Neuronal stem cell (in vitro differentiated cells): ENCODE measurements around the gene FOXJ3.

Source experiments
- DNase-seq: peaks from one replicate; pipeline ENCODE4 v3.0.0-alpha.2; 2013; ENCODE audit warnings: low spot score
- H2AFZ ChIP-seq: one replicate; pipeline ENCODE4 v1.6.1; 2013; ENCODE audit warnings: mild to moderate bottlenecking, low read length, inconsistent platforms
- H2AK5ac ChIP-seq: 2 replicates; pipeline ENCODE4 v1.6.1; 2013; ENCODE audit warnings: low read depth, mild to moderate bottlenecking, inconsistent platforms, low read length, moderate library complexity, mixed read lengths
- H2BK120ac ChIP-seq: 2 replicates; pipeline ENCODE4 v1.6.1; 2013; ENCODE audit warnings: low read depth, mild to moderate bottlenecking, inconsistent platforms, low read length, moderate library complexity, mixed read lengths
- H2BK12ac ChIP-seq: one replicate; pipeline ENCODE4 v1.6.1; 2013; ENCODE audit warnings: low read length, inconsistent platforms
- H2BK15ac ChIP-seq: 2 replicates; pipeline ENCODE4 v1.6.1; 2013; ENCODE audit warnings: mild to moderate bottlenecking, low read length, inconsistent platforms, mixed read lengths
- H2BK5ac ChIP-seq: one replicate; pipeline ENCODE4 v1.6.1; 2013; ENCODE audit warnings: inconsistent platforms, mild to moderate bottlenecking, low read length, moderate library complexity
- H3K14ac ChIP-seq: one replicate; pipeline ENCODE4 v1.6.1; 2013; ENCODE audit warnings: low read length, inconsistent platforms
- H3K18ac ChIP-seq: 2 replicates; pipeline ENCODE4 v1.6.1; 2013; ENCODE audit warnings: low read length, inconsistent platforms
- H3K23ac ChIP-seq: 2 replicates; pipeline ENCODE4 v1.6.1; 2013; ENCODE audit warnings: low read depth, mild to moderate bottlenecking, mixed read lengths, low read length, inconsistent platforms; ENCODE audit not compliant: poor library complexity
- H3K27ac ChIP-seq: replicated peaks from 3 replicates; pipeline ENCODE4 v1.5.1; 2013; ENCODE audit warnings: low read length, inconsistent platforms
- H3K27me3 ChIP-seq, 3 experiments: 2 replicates each; pipeline ENCODE4 v1.6.1; 2013; ENCODE audit warnings: low read length in 3 of 3, mild to moderate bottlenecking in 2 of 3, inconsistent platforms in 1 of 3, low read depth in 1 of 3, mixed read lengths in 1 of 3, moderate library complexity in 1 of 3; ENCODE audit not compliant: control insufficient read depth in 3 of 3, insufficient read depth in 3 of 3
- H3K36me3 ChIP-seq, 2 donors: replicated peaks in 1 of 2; 2 replicates each; pipeline ENCODE4 v1.6.1; 2013; ENCODE audit warnings: low read length in 2 of 2; ENCODE audit not compliant: control insufficient read depth in 2 of 2, insufficient read depth in 2 of 2
- H3K4ac ChIP-seq: 2 replicates; pipeline ENCODE4 v1.6.1; 2013; ENCODE audit warnings: inconsistent platforms, mild to moderate bottlenecking, low read length, moderate library complexity
- H3K4me1 ChIP-seq, 2 donors: 1 replicate in 1 of 2; 2 replicates in 1 of 2; pipeline ENCODE4 v1.6.1; 2013; ENCODE audit warnings: low read length in 2 of 2, low read depth in 1 of 2; ENCODE audit not compliant: control insufficient read depth in 2 of 2, insufficient read depth in 1 of 2
- H3K4me2 ChIP-seq: one replicate; pipeline ENCODE4 v1.6.1; 2013; ENCODE audit warnings: mild to moderate bottlenecking, low read length, inconsistent platforms; ENCODE audit not compliant: insufficient read depth, poor library complexity, severe bottlenecking
- H3K4me3 ChIP-seq, 2 donors: 2 replicates each; pipeline ENCODE4 v1.5.1; 2013; ENCODE audit warnings: low read length in 2 of 2, mild to moderate bottlenecking in 2 of 2, inconsistent platforms in 1 of 2, moderate library complexity in 1 of 2
- H3K79me1 ChIP-seq: one replicate; pipeline ENCODE4 v1.6.1; 2013; ENCODE audit warnings: low read depth, mild to moderate bottlenecking, inconsistent platforms, low read length, moderate library complexity
- H3K9ac ChIP-seq: one replicate; pipeline ENCODE4 v1.6.1; 2013; ENCODE audit warnings: mild to moderate bottlenecking, low read depth, low read length, inconsistent platforms; ENCODE audit not compliant: poor library complexity
- H3K9me3 ChIP-seq, 2 donors: replicated peaks in 1 of 2; 2 replicates each; pipeline versions ENCODE3 to v1.6.1; 2013; ENCODE audit warnings: low read length in 2 of 2, mild to moderate bottlenecking in 2 of 2, inconsistent platforms in 1 of 2, low read depth in 1 of 2, mixed read lengths in 1 of 2, moderate library complexity in 1 of 2; ENCODE audit not compliant: control insufficient read depth in 2 of 2, insufficient read depth in 1 of 2
- H4K8ac ChIP-seq: one replicate; pipeline ENCODE4 v1.6.1; 2013; ENCODE audit warnings: low read depth, mild to moderate bottlenecking, inconsistent platforms, low read length, moderate library complexity
- H4K91ac ChIP-seq: one replicate; pipeline ENCODE4 v1.6.1; 2013; ENCODE audit warnings: low read length, low read depth, mild to moderate bottlenecking, inconsistent platforms; ENCODE audit not compliant: poor library complexity
- WGBS, 2 donors: extraction: QIAGEN DNeasy Blood & Tissue Kit; methylation state at CpG; one replicate each; pipeline ENCODE4 v1.1.7; 2013; ENCODE audit warnings: missing lambda C conversion rate in 2 of 2, mixed read lengths in 1 of 2; ENCODE audit not compliant: insufficient read length in 2 of 2, insufficient replicate concordance in 1 of 2; ENCODE audit errors: extremely low coverage in 2 of 2; 5-methylcytosine and 5-hydroxymethylcytosine counted together

FOXJ3 gene

GRCh38 chr1:42330215-42330614, 4.8 kb downstream of the FOXJ3 start:
- no CpG with 5 or more reads among the region's 10 CpGs for WGBS, 2 donors
- no peaks in the 10 kb centered on the region for H3K9me3 ChIP-seq
- no peak overlapping the region for H4K91ac ChIP-seq
- H2BK5ac ChIP-seq, result no peak overlapping the region
- no peaks in the 10 kb centered on the region for H3K27me3 ChIP-seq
- H2AK5ac ChIP-seq, result no peak overlapping the region
- no peak overlapping the region for H2BK15ac ChIP-seq
- H3K4me3 ChIP-seq, result no peak overlapping the region
- no peak overlapping the region for H3K4ac ChIP-seq
- H3K23ac ChIP-seq, result no peak overlapping the region
- no peak overlapping the region for H3K4me2 ChIP-seq
- H2BK120ac ChIP-seq, result no peak overlapping the region
- no peak overlapping the region for H3K18ac ChIP-seq
- no peak overlapping the region for H4K8ac ChIP-seq
- no peak overlapping the region for H3K27ac ChIP-seq
- no peak overlapping the region for H2AFZ ChIP-seq
- H3K9ac ChIP-seq, result no peak overlapping the region
- DNase-seq, result no peak
- H2BK12ac ChIP-seq, result no peak overlapping the region
- no peak overlapping the region for H3K14ac ChIP-seq
- H3K79me1 ChIP-seq, result no peaks in the 10 kb centered on the region
- H3K36me3 ChIP-seq, result no peaks in the 10 kb centered on the region
- H3K4me1 ChIP-seq, result no peaks in the 10 kb centered on the region

- Histone ChIP-seq H4K91ac (no peak overlapping the region), H3K27me3 (no peaks in the 10 kb centered on the region), H3K9ac (no peak overlapping the region), H3K4ac (no peak overlapping the region), H2BK15ac (no peak overlapping the region), H4K8ac (no peak overlapping the region), H2BK12ac (no peak overlapping the region), H3K4me3 (no peak overlapping the region), H3K36me3 (no peaks in the 10 kb centered on the region), H3K18ac (no peak overlapping the region), H3K9me3 (no peaks in the 10 kb centered on the region), H2BK120ac (no peak overlapping the region), H2BK5ac (no peak overlapping the region), H2AK5ac (no peak overlapping the region), H2AFZ (no peak overlapping the region), H3K4me1 (no peaks in the 10 kb centered on the region), H3K79me1 (peaks cover 3% of the 10 kb centered on the region), H3K14ac (no peak overlapping the region), H3K4me2 (no peak overlapping the region), H3K23ac (no peak overlapping the region), H3K27ac (no peak overlapping the region)
- WGBS, 2 donors, result no CpG with 5 or more reads among the region's 4 CpGs
- DNase-seq, result no peak
These were observed 6.0 kb downstream of the FOXJ3 start for GRCh38 chr1:42328916-42329496.

GRCh38 chr1:42328047-42328625, 6.9 kb downstream of the FOXJ3 start:
- H3K4me1 ChIP-seq, result no peaks in the 10 kb centered on the region
- no CpG with 5 or more reads among the region's 5 CpGs for WGBS, 2 donors
- H2BK120ac ChIP-seq, result no peak overlapping the region
- H3K9me3 ChIP-seq, result no peaks in the 10 kb centered on the region
- H2BK12ac ChIP-seq, result no peak overlapping the region
- H3K23ac ChIP-seq, result no peak overlapping the region
- H2AK5ac ChIP-seq, result no peak overlapping the region
- no peak overlapping the region for H3K14ac ChIP-seq
- H2BK5ac ChIP-seq, result no peak overlapping the region
- no peak overlapping the region for H3K18ac ChIP-seq
- no peak overlapping the region for H2BK15ac ChIP-seq
- H3K79me1 ChIP-seq, result peaks cover 4% of the 10 kb centered on the region
- H3K4me2 ChIP-seq, result no peak overlapping the region
- no peak overlapping the region for H3K4me3 ChIP-seq
- H3K27me3 ChIP-seq, result no peaks in the 10 kb centered on the region
- no peak for DNase-seq
- H3K36me3 ChIP-seq, result peaks cover 0 to 4% of the 10 kb centered on the region in 2 donors
- H3K4ac ChIP-seq, result no peak overlapping the region
- H2AFZ ChIP-seq, result no peak overlapping the region
- H4K8ac ChIP-seq, result no peak overlapping the region
- H4K91ac ChIP-seq, result no peak overlapping the region
- H3K27ac ChIP-seq, result no peak overlapping the region
- H3K9ac ChIP-seq, result no peak overlapping the region

GRCh38 chr1:42325014-42325402, 10.0 kb downstream of the FOXJ3 start:
- H3K9me3 ChIP-seq, result no peaks in the 10 kb centered on the region
- H2BK15ac ChIP-seq, result no peak overlapping the region
- no peak overlapping the region for H2BK5ac ChIP-seq
- H3K4me1 ChIP-seq, result no peaks in the 10 kb centered on the region
- H2AK5ac ChIP-seq, result no peak overlapping the region
- no peak overlapping the region for H3K18ac ChIP-seq
- H3K79me1 ChIP-seq, result peaks cover 4% of the 10 kb centered on the region
- H3K23ac ChIP-seq, result no peak overlapping the region
- WGBS, 2 donors, result no CpG with 5 or more reads among the region's 2 CpGs
- no peak overlapping the region for H4K8ac ChIP-seq
- no peak overlapping the region for H3K4me2 ChIP-seq
- H3K27ac ChIP-seq, result no peak overlapping the region
- H3K4ac ChIP-seq, result no peak overlapping the region
- DNase-seq, result no peak
- H3K27me3 ChIP-seq, result no peaks in the 10 kb centered on the region
- H2BK12ac ChIP-seq, result no peak overlapping the region
- H3K4me3 ChIP-seq, result no peak overlapping the region
- no peak overlapping the region for H2AFZ ChIP-seq
- H2BK120ac ChIP-seq, result no peak overlapping the region
- peaks cover 0 to 4% of the 10 kb centered on the region in 2 donors for H3K36me3 ChIP-seq
- no peak overlapping the region for H3K9ac ChIP-seq
- H4K91ac ChIP-seq, result no peak overlapping the region
- no peak overlapping the region for H3K14ac ChIP-seq
